IMR-90 (cell line): ENCODE measurements around the gene KCNAB2. TPM values are rescaled to one million over a fixed set of nuclear protein-coding genes. Genes with fewer than 3 reads are reported as not detected.

Source experiments
- ATAC-seq: fragments of 200-7000 bp; cut with Tn5 transposase; 2 replicates; pipeline ENCODE4 v1.9.1; 2020; ENCODE audit warnings: low read depth, mild to moderate bottlenecking, moderate library complexity
- BruUV-seq: library from RNA; stranded (reverse); fragments of 400-500 nt; replicated peaks from 2 replicates; lab custom pipeline; 2021; lab: Mats Ljungman, UMichigan
- CTCF ChIA-PET: fragments of 300-600 bp; formaldehyde crosslinking; extraction: SDS; loops from one replicate; lab custom pipeline; 2021; ENCODE audit warnings: antibody characterized with exemption; lab: Yijun Ruan, JAX
- POLR2A ChIA-PET: fragments of 300-600 bp; sonication (Branson Sonifier 250); formaldehyde crosslinking; loops from one replicate; lab custom pipeline; 2022; ENCODE audit warnings: antibody characterized with exemption; ENCODE audit not compliant: unreplicated experiment; lab: Charles Lee
- DNase-seq: peaks from one replicate; pipeline ENCODE4 v3.0.0; 2013
- H2AFZ ChIP-seq: replicated peaks from 2 replicates; pipeline ENCODE3; 2013; ENCODE audit warnings: low read length, mild to moderate bottlenecking; ENCODE audit not compliant: poor library complexity
- H2AK5ac ChIP-seq: 2 replicates; pipeline ENCODE4 v1.6.1; 2013; ENCODE audit warnings: low read depth, low read length, inconsistent platforms
- H2AK9ac ChIP-seq: replicated peaks from 2 replicates; pipeline ENCODE3; 2013; ENCODE audit warnings: mild to moderate bottlenecking, low read depth, low read length, moderate library complexity; ENCODE audit not compliant: poor library complexity
- H2BK120ac ChIP-seq: 2 replicates; pipeline ENCODE4 v1.6.1; 2013; ENCODE audit warnings: low read depth, low read length, inconsistent platforms
- H2BK15ac ChIP-seq: 3 replicates; pipeline ENCODE4 v1.6.1; 2013; ENCODE audit warnings: low read depth, low read length, inconsistent platforms
- H2BK20ac ChIP-seq: 2 replicates; pipeline ENCODE4 v1.6.1; 2013; ENCODE audit warnings: low read depth, mild to moderate bottlenecking, inconsistent platforms, low read length, moderate library complexity
- H2BK5ac ChIP-seq: 2 replicates; pipeline ENCODE4 v1.6.1; 2013; ENCODE audit warnings: mild to moderate bottlenecking, low read depth, low read length, inconsistent platforms; ENCODE audit not compliant: poor library complexity, severe bottlenecking
- H3K14ac ChIP-seq: replicated peaks from 2 replicates; pipeline ENCODE4 v1.6.1; 2013; ENCODE audit warnings: low read depth, low read length, inconsistent platforms
- H3K18ac ChIP-seq: 2 replicates; pipeline ENCODE4 v1.6.1; 2013; ENCODE audit warnings: low read depth, low read length, control low read depth
- H3K23ac ChIP-seq: 2 replicates; pipeline ENCODE4 v1.6.1; 2013; ENCODE audit warnings: low read depth, low read length, inconsistent platforms
- H3K27ac ChIP-seq: 2 replicates; pipeline ENCODE4 v1.5.1; 2013; ENCODE audit warnings: mild to moderate bottlenecking, control low read depth, low read length; ENCODE audit not compliant: insufficient read depth
- H3K27me3 ChIP-seq: 2 replicates; pipeline ENCODE4 v1.6.1; 2013; ENCODE audit warnings: low read length; ENCODE audit not compliant: control insufficient read depth, insufficient read depth
- H3K36me3 ChIP-seq: 2 replicates; pipeline ENCODE4 v1.6.1; 2013; ENCODE audit warnings: low read length, mixed read lengths; ENCODE audit not compliant: control insufficient read depth, insufficient read depth
- H3K4ac ChIP-seq: 2 replicates; pipeline ENCODE4 v1.6.1; 2013; ENCODE audit warnings: low read depth, low read length, inconsistent platforms
- H3K4me1 ChIP-seq: 2 replicates; pipeline ENCODE4 v1.6.1; 2013; ENCODE audit warnings: low read length, mixed read lengths; ENCODE audit not compliant: control insufficient read depth, insufficient read depth
- H3K4me2 ChIP-seq: 2 replicates; pipeline ENCODE4 v1.6.1; 2013; ENCODE audit warnings: low read depth, mild to moderate bottlenecking, control low read depth, low read length, moderate library complexity
- H3K4me3 ChIP-seq: 2 replicates; pipeline ENCODE4 v1.5.1; 2013; ENCODE audit warnings: low read depth, mild to moderate bottlenecking, control low read depth, low read length, moderate library complexity; ENCODE audit not compliant: insufficient read depth
- H3K56ac ChIP-seq: 2 replicates; pipeline ENCODE4 v1.6.1; 2013; ENCODE audit warnings: low read length, inconsistent platforms; ENCODE audit not compliant: insufficient read depth; ENCODE audit errors: extremely low read depth
- H3K79me1 ChIP-seq, 2 experiments: 2 replicates each; pipeline ENCODE4 v1.6.1; 2013; ENCODE audit warnings: low read length in 2 of 2, inconsistent platforms in 1 of 2, low read depth in 1 of 2
- H3K9ac ChIP-seq: 2 replicates; pipeline ENCODE4 v1.6.1; 2013; ENCODE audit warnings: low read depth, low read length, control low read depth
- H3K9me1 ChIP-seq: 2 replicates; pipeline ENCODE4 v1.6.1; 2013; ENCODE audit warnings: low read length, inconsistent platforms; ENCODE audit not compliant: insufficient read depth
- H3K9me3 ChIP-seq: 2 replicates; pipeline ENCODE4 v1.6.1; 2013; ENCODE audit warnings: low read length; ENCODE audit not compliant: control insufficient read depth, insufficient read depth
- H4K20me1 ChIP-seq: 2 replicates; pipeline ENCODE4 v1.6.1; 2013; ENCODE audit warnings: low read length, inconsistent platforms; ENCODE audit not compliant: insufficient read depth
- H4K5ac ChIP-seq: 2 replicates; pipeline ENCODE4 v1.6.1; 2013; ENCODE audit warnings: mild to moderate bottlenecking, low read depth, low read length, control low read depth
- H4K8ac ChIP-seq, 2 experiments: 2 replicates each; pipeline ENCODE4 v1.6.1; 2013; ENCODE audit warnings: low read depth in 2 of 2, low read length in 2 of 2, control low read depth in 1 of 2, inconsistent platforms in 1 of 2
- H4K91ac ChIP-seq: 2 replicates; pipeline ENCODE4 v1.6.1; 2013; ENCODE audit warnings: low read depth, low read length, inconsistent platforms; ENCODE audit not compliant: insufficient read depth
- BHLHE40 ChIP-seq: fragments of 150-350 bp; IDR thresholded peaks from 2 replicates; pipeline ENCODE4 v1.6.1; 2016; ENCODE audit warnings: mild to moderate bottlenecking, low read depth, low read length
- CEBPB ChIP-seq: IDR thresholded peaks from 2 replicates; pipeline ENCODE4 v1.6.1; 2012; ENCODE audit warnings: low read depth, low read length, improper control_type of control experiment
- CHD1 ChIP-seq: IDR thresholded peaks from 2 replicates; pipeline ENCODE4 v1.6.1; 2012; ENCODE audit warnings: low read depth, low read length, improper control_type of control experiment
- CTCF ChIP-seq: conservative IDR thresholded peaks from 2 replicates; pipeline ENCODE4 v1.5.1; 2012; ENCODE audit warnings: mild to moderate bottlenecking, low read depth, low read length, improper control_type of control experiment
- ELK1 ChIP-seq: fragments of 150-350 bp; IDR thresholded peaks from 2 replicates; pipeline ENCODE4 v1.6.1; 2016; ENCODE audit warnings: low read depth, mild to moderate bottlenecking, low read length, moderate library complexity, borderline replicate concordance
- FOS ChIP-seq: fragments of 150-350 bp; IDR thresholded peaks from 2 replicates; pipeline ENCODE4 v1.6.1; 2016; ENCODE audit warnings: low read depth, low read length
- MAFK ChIP-seq: IDR thresholded peaks from 2 replicates; pipeline ENCODE4 v1.6.1; 2012; ENCODE audit warnings: low read depth, low read length, improper control_type of control experiment
- MAZ ChIP-seq: IDR thresholded peaks from 2 replicates; pipeline ENCODE4 v1.6.1; 2012; ENCODE audit warnings: low read depth, mild to moderate bottlenecking, low read length, improper control_type of control experiment, moderate library complexity, borderline replicate concordance
- MXI1 ChIP-seq: IDR thresholded peaks from 2 replicates; pipeline ENCODE4 v1.6.1; 2012; ENCODE audit warnings: low read depth, mild to moderate bottlenecking, low read length, moderate library complexity, borderline replicate concordance
- NFE2L2 ChIP-seq: fragments of 150-350 bp; IDR thresholded peaks from 2 replicates; pipeline ENCODE4 v1.6.1; 2016; ENCODE audit warnings: low read depth, mild to moderate bottlenecking, low read length
- POLR2A ChIP-seq: IDR thresholded peaks from 2 replicates; pipeline ENCODE4 v1.6.1; 2012; ENCODE audit warnings: mild to moderate bottlenecking, low read depth, low read length
- RAD21 ChIP-seq: IDR thresholded peaks from 2 replicates; pipeline ENCODE4 v1.6.1; 2012; ENCODE audit warnings: low read length, improper control_type of control experiment
- RCOR1 ChIP-seq: IDR thresholded peaks from 2 replicates; pipeline ENCODE4 v1.6.1; 2012; ENCODE audit warnings: mild to moderate bottlenecking, low read length, improper control_type of control experiment; ENCODE audit not compliant: insufficient replicate concordance
- RFX5 ChIP-seq: IDR thresholded peaks from 2 replicates; pipeline ENCODE4 v1.8.0; 2012; ENCODE audit warnings: low read depth, mild to moderate bottlenecking, low read length, moderate library complexity
- SMC3 ChIP-seq: fragments of 150-350 bp; IDR thresholded peaks from 2 replicates; pipeline ENCODE4 v1.6.1; 2016; ENCODE audit warnings: low read depth, mild to moderate bottlenecking, antibody characterized with exemption, low read length, moderate library complexity
- USF2 ChIP-seq: fragments of 150-350 bp; IDR thresholded peaks from 2 replicates; pipeline ENCODE4 v1.6.1; 2017; ENCODE audit warnings: mild to moderate bottlenecking, antibody characterized with exemption, low read length, low read depth
- whole genome bisulfite sequencing, 2 experiments: methylation state at CpG; one replicate each; pipeline versions ENCODE4 v1.1.5 to v1.1.7; 2013; ENCODE audit warnings: missing lambda C conversion rate in 2 of 2; ENCODE audit not compliant: insufficient read length in 1 of 2; ENCODE audit errors: extremely low coverage in 2 of 2; 5-methylcytosine and 5-hydroxymethylcytosine counted together
- dilution Hi-C: fragments of 300-500 bp; cut with HindIII; formaldehyde crosslinking; loops from one replicate; pipeline ENCODE4 v1.14.3; 2018; ENCODE audit warnings: low sequenced_read_pairs; ENCODE audit not compliant: unreplicated experiment
- in situ Hi-C: fragments of 300-500 bp; cut with MboI; formaldehyde crosslinking; loops from 3 replicates; pipeline ENCODE4 v1.14.3; 2019; ENCODE audit warnings: low sequenced_read_pairs, inconsistent platforms, mixed read lengths
- intact Hi-C: fragments of 100-400 bp; cut with micrococcal nuclease; formaldehyde crosslinking; loops from 2 replicates; pipeline ENCODE4 v1.10.0; 2022
- polyA plus RNA-seq, 3 experiments: library from polyadenylated mRNA; depleted of rRNA; stranded (reverse); fragments of >200 nt; gene quantifications; 2 replicates each; pipeline ENCODE4 v1.2.3, GENCODE V29; 2012; ENCODE audit warnings: low replicate concordance in 1 of 3
- total RNA-seq: library from RNA; depleted of rRNA; stranded (reverse); fragments of >200 nt; gene quantifications from 2 replicates; pipeline ENCODE4 v1.2.3, GENCODE V29; 2012

KCNAB2 gene
- total and polyA plus RNA-seq, 2 of the 4 experiments (the other 2 are of a cell fraction) = 1.3 to 4.2 TPM

GRCh38 chr1:6084781-6085495 lies 39.2 kb downstream of the KCNAB2 start:
- H3K36me3 ChIP-seq = no peaks in the 10 kb centered on the region
- H3K27ac ChIP-seq = no peak overlapping the region
- no peak overlapping the region for H2BK120ac ChIP-seq
- CTCF ChIA-PET = no interaction called here
- no peak overlapping the region for H3K56ac ChIP-seq
- POLR2A ChIA-PET = no interaction called here
- no peak overlapping the region for H2BK15ac ChIP-seq
- H4K8ac ChIP-seq = no peak overlapping the region
- H3K4ac ChIP-seq = no peak overlapping the region
- H3K4me1 ChIP-seq = no peaks in the 10 kb centered on the region
- intact Hi-C loops (loop anchor here (2.0 kb wide), 1 partner anchor 32 kb away; no protein-coding TSS in a partner anchor), dilution Hi-C loops (no loop called here), in situ Hi-C loops (no loop called here)
- peaks cover 29% of the 10 kb centered on the region for H3K27me3 ChIP-seq
- H3K9ac ChIP-seq = no peak overlapping the region
- H4K91ac ChIP-seq = no peak overlapping the region
- no peak overlapping the region for H3K23ac ChIP-seq
- H3K9me1 ChIP-seq = no peaks in the 10 kb centered on the region
- no peak overlapping the region for H2AFZ ChIP-seq
- H3K4me3 ChIP-seq = no peak overlapping the region
- ATAC-seq = no peak
- H2AK5ac ChIP-seq = no peak overlapping the region
- no peak overlapping the region for H3K4me2 ChIP-seq
- H2AK9ac ChIP-seq = peak overlapping the region; percentile 15
- 35% methylated on average over 5 of the region's 18 CpGs; no CpG with 5 or more reads in 1 of the 2 experiments for WGBS, 2 experiments
- no peak overlapping the region for H3K18ac ChIP-seq
- no peak overlapping the region for H3K14ac ChIP-seq
- TF ChIP-seq MAZ (no peak), CHD1 (no peak), USF2 (no peak), CEBPB (no peak), FOS (no peak), RCOR1 (no peak), MAFK (no peak), MXI1 (no peak), RAD21 (no peak), CTCF (no peak), POLR2A (no peak), RFX5 (no peak), BHLHE40 (no peak), NFE2L2 (no peak), SMC3 (no peak), ELK1 (no peak)
- H4K5ac ChIP-seq = no peak overlapping the region
- no peaks in the 10 kb centered on the region for H3K79me1 ChIP-seq
- BruUV-seq = no TSS peak
- H2BK5ac ChIP-seq = no peak overlapping the region
- no peak overlapping the region for H2BK20ac ChIP-seq
- no peaks in the 10 kb centered on the region for H3K9me3 ChIP-seq
- no peak for DNase-seq
- H4K20me1 ChIP-seq = no peaks in the 10 kb centered on the region
